T-helper 1 cell (primary cell): ENCODE data around the gene PF4V1.

Experiments used
- DNase-seq, 5 donors: peaks; one replicate each; pipeline ENCODE4 v3.0.0-alpha.2; 2012 to 2020

Gene PF4V1

GRCh38 chr4:73847526-73848182, 5.4 kb upstream of the PF4V1 start:
- DNase-seq: no peak

GRCh38 chr4:73848183-73848777, 4.8 kb upstream of the PF4V1 start:
- no peak for DNase-seq

GRCh38 chr4:73850261-73850970, 2.7 kb upstream of the PF4V1 start:
- DNase-seq: no peak

GRCh38 chr4:73851293-73851692, 1.8 kb upstream of the PF4V1 start:
- no peak for DNase-seq

- DNase-seq: no peak
Observed at GRCh38 chr4:73852771-73853170, 325 bp upstream of the PF4V1 start.

GRCh38 chr4:73853718-73854473, 800 bp downstream of the PF4V1 start:
- DNase-seq: no peak

GRCh38 chr4:73855406-73855805, 2.3 kb downstream of the PF4V1 start:
- no peak for DNase-seq

GRCh38 chr4:73856518-73856917, 3.4 kb downstream of the PF4V1 start:
- DNase-seq: no peak

GRCh38 chr4:73859614-73860088, 6.6 kb downstream of the PF4V1 start:
- DNase-seq: no peak

GRCh38 chr4:73860181-73860580, 7.1 kb downstream of the PF4V1 start:
- DNase-seq: no peak

GRCh38 chr4:73860917-73861316, 7.8 kb downstream of the PF4V1 start:
- DNase-seq: no peak

GRCh38 chr4:73862322-73862721, 9.2 kb downstream of the PF4V1 start:
- no peak for DNase-seq

GRCh38 chr4:73864365-73864764, 11.3 kb downstream of the PF4V1 start:
- DNase-seq: peak in 1 of 5 donors; percentile 3

- no peak for DNase-seq
Observed at GRCh38 chr4:73864961-73865360, 11.9 kb downstream of the PF4V1 start.

GRCh38 chr4:73865431-73866096, 12.5 kb downstream of the PF4V1 start:
- DNase-seq: no peak

GRCh38 chr4:73866246-73866645, 13.2 kb downstream of the PF4V1 start:
- DNase-seq: no peak

GRCh38 chr4:73867783-73868182, 14.7 kb downstream of the PF4V1 start:
- DNase-seq: no peak

- no peak for DNase-seq
Observed at GRCh38 chr4:73868206-73869129, 15.4 kb downstream of the PF4V1 start.

- DNase-seq: no peak
Observed at GRCh38 chr4:73869130-73870055, 16.3 kb downstream of the PF4V1 start, which contains the start of gene CXCL1. Gene CXCL1 (plus strand): TSS chr4:73869393. CDS start chr4:73869471, 78 bp downstream.

- no peak for DNase-seq
Observed at GRCh38 chr4:73870260-73870659, 17.2 kb downstream of the PF4V1 start.
